ENCODE results near the gene TSPEAR.
"Not testable (repeated sequence)": the region's sequence is repeated elsewhere in the genome, so short reads cannot be mapped to it uniquely, and the experiment has no call there.

The TSPEAR gene

DNA sequence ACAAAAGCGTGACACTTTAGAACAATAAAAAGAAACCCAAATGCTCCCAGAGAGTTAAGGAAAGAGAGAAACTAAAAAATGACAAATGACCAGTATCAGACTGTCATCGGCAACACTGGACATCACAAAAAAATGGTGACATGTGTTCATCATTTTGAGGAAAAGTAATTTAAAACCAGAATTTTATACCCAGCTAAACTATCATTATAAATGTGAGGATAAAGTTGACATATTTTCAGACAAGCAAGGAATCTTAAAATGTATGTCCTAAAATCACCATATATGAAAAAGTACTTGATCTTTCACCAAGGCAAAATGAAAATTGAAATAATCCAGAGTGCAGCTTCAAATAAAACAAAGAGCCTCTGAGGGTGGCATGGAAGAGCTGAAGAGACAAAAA lies 66.5 kb downstream of the TSPEAR start:
- Histone ChIP-seq H3K4me3 (ENCODE audit: low read length) (no peak overlapping the region), H3K9me3 (ENCODE audit: insufficient read depth, low read depth, low read length) (peaks cover 17% of the 10 kb centered on the region), H3K27me3 (ENCODE audit: insufficient read depth, low read length) (no peaks in the 10 kb centered on the region), H3K36me3 (ENCODE audit: insufficient read depth, low read length) (no peaks in the 10 kb centered on the region), H3K9ac (ENCODE audit: low read depth, low read length) (no peak overlapping the region), H3K27ac (ENCODE audit: low read depth, low read length) (no peak overlapping the region), H3K4me1 (ENCODE audit: insufficient read depth, low read length) (no peaks in the 10 kb centered on the region)
- WGBS, result 100% methylated on average over 1 of the region's 2 CpGs

DNA sequence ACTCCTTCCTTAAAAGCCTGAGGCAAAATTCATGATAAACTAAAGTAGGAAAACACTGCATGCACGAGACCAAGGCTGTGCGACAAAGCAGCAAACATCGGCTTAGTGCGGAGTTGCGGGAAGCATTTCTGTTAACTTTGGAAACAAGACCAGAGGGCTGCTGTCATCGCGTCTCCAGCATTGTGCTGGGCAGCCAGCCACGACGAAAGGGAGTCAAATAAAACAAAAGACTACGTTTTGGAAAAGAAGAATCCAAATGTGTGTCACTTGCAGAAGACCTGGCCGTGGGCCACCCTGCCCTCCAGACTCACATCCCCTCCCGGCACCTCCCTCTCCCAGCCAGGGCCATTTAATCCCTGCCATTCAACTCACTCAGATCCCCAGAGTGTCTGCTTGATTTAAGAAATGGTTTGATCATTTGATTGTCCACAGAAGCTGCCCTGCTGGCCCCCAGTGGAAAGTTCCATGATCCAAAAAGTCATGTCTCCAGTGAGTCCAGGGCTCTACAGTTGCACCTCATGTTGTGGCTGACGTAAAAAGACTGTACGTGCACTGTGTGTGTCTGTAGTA lies 67.5 kb downstream of the TSPEAR start:
- peaks cover 17% of the 10 kb centered on the region for H3K9me3 ChIP-seq (ENCODE audit: insufficient read depth, low read depth, low read length)
- no peak overlapping the region for H3K27ac ChIP-seq (ENCODE audit: low read depth, low read length)
- H3K27me3 ChIP-seq (ENCODE audit: insufficient read depth, low read length), result no peaks in the 10 kb centered on the region
- no peak overlapping the region for H3K9ac ChIP-seq (ENCODE audit: low read depth, low read length)
- H3K36me3 ChIP-seq (ENCODE audit: insufficient read depth, low read length), result no peaks in the 10 kb centered on the region
- WGBS, result 91% methylated on average over 14 of the region's 14 CpGs
- H3K4me1 ChIP-seq (ENCODE audit: insufficient read depth, low read length), result no peaks in the 10 kb centered on the region
- H3K4me3 ChIP-seq (ENCODE audit: low read length), result no peak overlapping the region

DNA sequence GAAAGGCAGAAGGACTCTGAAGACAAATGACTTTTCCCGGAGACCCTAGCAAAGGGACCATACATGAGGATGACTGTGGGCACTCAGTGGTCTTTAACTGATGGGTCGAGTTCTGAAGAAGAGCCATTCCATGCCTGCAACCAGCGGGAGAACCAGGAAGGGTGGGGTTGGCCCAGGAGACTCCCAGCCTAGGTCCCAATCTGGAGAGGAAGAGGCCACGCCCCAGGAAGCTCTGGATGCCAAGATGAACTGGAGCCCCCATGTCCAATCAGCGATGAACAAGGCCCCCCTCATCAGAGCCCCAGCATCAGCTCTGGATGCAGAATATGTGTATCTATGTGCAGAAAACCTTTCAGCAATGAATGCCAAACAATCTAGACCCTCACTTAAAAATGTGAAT lies 70.6 kb downstream of the TSPEAR start:
- Histone ChIP-seq H3K4me1 (ENCODE audit: insufficient read depth, low read length) (no peaks in the 10 kb centered on the region), H3K36me3 (ENCODE audit: insufficient read depth, low read length) (no peaks in the 10 kb centered on the region), H3K9ac (ENCODE audit: low read depth, low read length) (no peak overlapping the region), H3K4me3 (ENCODE audit: low read length) (no peak overlapping the region), H3K27ac (ENCODE audit: low read depth, low read length) (no peak overlapping the region), H3K9me3 (ENCODE audit: insufficient read depth, low read depth, low read length) (peaks cover 17% of the 10 kb centered on the region), H3K27me3 (ENCODE audit: insufficient read depth, low read length) (no peaks in the 10 kb centered on the region)
- WGBS, result 94% methylated on average over 5 of the region's 5 CpGs

GRCh38 chr21:44639331-44639655 lies 72.1 kb downstream of the TSPEAR start:
- Histone ChIP-seq H3K36me3 (ENCODE audit: insufficient read depth, low read length) (no peaks in the 10 kb centered on the region), H3K4me3 (ENCODE audit: low read length) (no peak overlapping the region), H3K4me1 (ENCODE audit: insufficient read depth, low read length) (no peaks in the 10 kb centered on the region), H3K27me3 (ENCODE audit: insufficient read depth, low read length) (no peaks in the 10 kb centered on the region), H3K9ac (ENCODE audit: low read depth, low read length) (no peak overlapping the region), H3K27ac (ENCODE audit: low read depth, low read length) (no peak overlapping the region), H3K9me3 (ENCODE audit: insufficient read depth, low read depth, low read length) (peaks cover 7% of the 10 kb centered on the region)
- 95% methylated on average over 12 of the region's 12 CpGs for WGBS

DNA sequence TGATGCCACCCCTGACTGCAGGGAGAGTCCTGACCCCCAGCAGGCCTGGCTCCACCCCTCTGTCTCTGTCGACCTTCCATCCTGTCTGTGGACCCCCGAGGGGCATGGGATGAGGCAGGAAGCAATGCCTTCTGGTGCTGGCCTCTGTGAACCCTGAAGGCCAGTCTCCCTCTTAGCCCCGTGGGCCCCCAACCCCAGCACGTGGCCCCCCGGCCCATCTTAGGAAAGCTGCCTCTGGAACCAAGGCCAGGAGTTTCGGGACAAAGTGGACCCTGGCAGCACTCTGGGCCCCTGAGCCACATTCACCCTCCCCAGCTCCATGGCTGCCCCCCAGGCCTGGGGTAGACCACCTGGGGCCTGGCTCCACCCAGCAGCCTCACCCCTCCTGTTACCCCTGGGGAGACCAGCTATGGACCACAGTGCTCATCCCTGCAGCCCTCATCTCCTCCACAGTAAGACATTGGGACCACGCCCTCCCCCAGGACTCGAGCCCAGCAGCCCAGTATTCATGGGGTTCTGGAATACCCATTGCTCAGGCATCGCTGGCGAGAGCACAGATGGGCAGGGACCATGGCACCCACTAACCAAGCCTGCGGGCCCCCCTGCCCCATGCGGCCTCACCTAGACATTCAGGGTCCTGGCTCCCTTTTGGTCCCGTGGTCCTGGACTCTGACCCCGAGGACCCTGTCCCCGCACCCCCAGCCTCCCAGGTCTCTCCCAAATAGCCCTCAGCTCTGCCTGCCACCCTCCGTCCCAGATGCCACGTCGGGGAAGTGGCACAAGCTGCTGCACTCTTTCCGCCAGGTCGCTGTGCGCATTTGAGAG lies 72.7 kb downstream of the TSPEAR start:
- not testable (repeated sequence) for H3K4me1 ChIP-seq (ENCODE audit: insufficient read depth, low read length); H3K36me3 ChIP-seq (ENCODE audit: insufficient read depth, low read length); H3K27me3 ChIP-seq (ENCODE audit: insufficient read depth, low read length); H3K4me3 ChIP-seq (ENCODE audit: low read length); H3K27ac ChIP-seq (ENCODE audit: low read depth, low read length); H3K9ac ChIP-seq (ENCODE audit: low read depth, low read length); H3K9me3 ChIP-seq (ENCODE audit: insufficient read depth, low read depth, low read length)
- 95% methylated on average over 19 of the region's 21 CpGs for WGBS

DNA sequence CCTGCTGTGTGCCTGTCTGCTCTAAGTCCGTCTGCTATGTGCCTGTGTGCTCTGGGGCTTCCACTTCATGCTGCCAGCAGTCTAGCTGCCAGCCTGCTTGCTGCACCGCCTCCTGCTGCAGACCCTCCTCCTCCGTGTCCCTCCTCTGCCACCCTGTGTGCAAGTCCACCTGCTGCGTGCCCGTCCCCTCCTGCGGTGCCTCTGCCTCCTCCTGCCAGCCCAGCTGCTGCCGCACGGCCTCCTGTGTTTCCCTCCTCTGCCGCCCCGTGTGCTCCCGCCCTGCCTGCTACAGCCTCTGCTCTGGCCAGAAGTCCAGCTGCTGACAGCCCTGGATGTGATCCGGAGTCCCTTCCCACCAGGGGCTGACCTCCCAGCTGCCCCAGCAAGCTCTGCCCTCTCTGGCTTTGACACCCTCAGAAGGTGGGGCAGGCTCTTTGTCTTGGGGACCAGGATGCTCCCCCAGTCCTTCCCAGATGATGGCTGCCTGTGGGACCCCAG lies 73.5 kb downstream of the TSPEAR start:
- not testable (repeated sequence) for H3K36me3 ChIP-seq (ENCODE audit: insufficient read depth, low read length); H3K27me3 ChIP-seq (ENCODE audit: insufficient read depth, low read length); H3K9ac ChIP-seq (ENCODE audit: low read depth, low read length); H3K9me3 ChIP-seq (ENCODE audit: insufficient read depth, low read depth, low read length); H3K4me1 ChIP-seq (ENCODE audit: insufficient read depth, low read length); H3K4me3 ChIP-seq (ENCODE audit: low read length); H3K27ac ChIP-seq (ENCODE audit: low read depth, low read length)
- WGBS, result 84% methylated on average over 6 of the region's 12 CpGs

DNA sequence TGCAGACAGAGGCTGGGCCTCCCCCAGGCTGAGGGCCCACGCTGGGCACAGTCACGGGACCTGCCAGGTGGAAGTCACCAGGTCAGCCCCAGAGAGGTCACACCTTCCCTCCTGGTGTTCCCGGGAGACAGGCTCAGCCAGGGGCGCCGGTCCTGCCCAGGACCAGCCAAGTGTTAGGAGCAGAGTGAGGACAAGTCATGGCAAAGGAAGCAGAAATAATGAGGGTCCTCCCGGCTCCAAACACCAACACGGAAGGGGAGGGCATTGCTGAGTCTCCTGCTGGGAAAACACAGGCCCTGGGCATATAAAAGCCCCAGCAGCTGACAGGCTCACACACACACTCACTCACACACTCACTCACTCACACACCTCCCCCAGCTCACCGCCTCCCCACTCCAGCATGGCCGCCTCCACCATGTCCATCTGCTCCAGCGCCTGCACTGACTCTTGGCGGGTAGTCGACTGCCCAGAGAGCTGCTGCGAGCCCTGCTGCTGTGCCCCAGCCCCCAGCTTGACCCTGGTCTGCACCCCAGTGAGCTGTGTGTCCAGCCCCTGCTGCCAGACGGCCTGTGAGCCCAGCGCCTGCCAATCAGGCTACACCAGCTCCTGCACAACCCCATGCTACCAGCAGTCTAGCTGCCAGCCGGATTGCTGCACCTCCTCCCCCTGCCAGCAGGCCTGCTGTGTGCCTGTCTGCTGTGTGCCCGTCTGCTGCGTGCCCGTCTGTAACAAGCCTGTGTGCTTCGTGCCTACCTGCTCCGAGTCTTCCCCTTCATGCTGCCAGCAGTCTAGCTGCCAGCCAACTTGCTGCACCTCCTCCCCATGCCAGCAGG lies 74.1 kb downstream of the TSPEAR start, which contains the start of gene KRTAP10-10:
Gene KRTAP10-10, plus strand, starts transcription at position 339 of the 833 bp plus-strand sequence. Its CDS starts 62 bp downstream, at position 401.
- Histone ChIP-seq H3K27ac (ENCODE audit: low read depth, low read length) (no peak within 1 kb of the TSS), H3K36me3 (ENCODE audit: insufficient read depth, low read length) (no peaks in the 10 kb centered on the region), H3K9me3 (ENCODE audit: insufficient read depth, low read depth, low read length) (0 out of 2 replicates have a peak, but pooled peaks cover 2% of the 10 kb centered on the region), H3K4me3 (ENCODE audit: low read length) (no peak within 1 kb of the TSS), H3K4me1 (ENCODE audit: insufficient read depth, low read length) (no peaks in the 10 kb centered on the region), H3K9ac (ENCODE audit: low read depth, low read length) (no peak within 1 kb of the TSS), H3K27me3 (ENCODE audit: insufficient read depth, low read length) (no peaks in the 10 kb centered on the region)
- WGBS, result 71% methylated on average over 21 of the region's 21 CpGs

DNA sequence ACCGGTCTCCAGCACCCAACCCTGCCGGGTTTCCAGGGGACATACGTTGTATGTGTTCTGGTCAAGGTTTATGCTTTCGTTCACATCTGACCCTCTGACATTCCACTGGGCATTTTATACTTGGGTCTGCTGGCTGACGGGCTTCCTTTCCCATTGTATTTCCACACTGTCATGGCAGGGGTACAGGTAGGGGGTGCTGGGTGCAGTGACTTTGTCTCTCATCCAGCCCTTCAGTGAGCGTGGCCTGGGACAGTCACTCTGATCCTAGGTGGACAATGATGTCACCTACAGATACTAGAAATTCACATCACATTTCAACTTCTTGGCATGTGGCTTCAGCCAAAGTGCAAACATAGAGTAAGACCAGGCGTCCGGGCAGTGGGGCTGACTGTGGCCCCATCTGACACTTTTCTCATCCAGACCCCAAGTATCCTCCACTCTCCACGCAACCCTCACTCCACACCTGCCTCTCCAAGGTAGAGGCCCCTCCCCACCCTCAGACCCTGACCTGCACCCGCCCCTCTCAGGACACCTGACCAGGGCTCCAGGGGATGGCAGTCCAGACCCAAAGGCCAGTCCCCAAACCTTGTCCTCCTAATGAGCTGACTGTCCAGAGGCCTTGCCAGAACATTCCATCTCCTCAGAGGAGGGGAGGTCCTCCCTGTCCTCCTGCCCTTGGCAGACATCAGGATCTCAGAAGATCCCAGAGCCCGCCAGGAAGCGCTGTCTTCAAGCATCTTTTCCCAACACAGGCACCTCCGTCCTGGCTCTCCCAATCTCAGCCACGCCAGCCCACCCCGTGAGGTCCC lies 75.0 kb downstream of the TSPEAR start:
- no peaks in the 10 kb centered on the region for H3K36me3 ChIP-seq (ENCODE audit: insufficient read depth, low read length)
- H3K9ac ChIP-seq (ENCODE audit: low read depth, low read length), result no peak overlapping the region
- WGBS, result 90% methylated on average over 15 of the region's 15 CpGs
- 0 out of 2 replicates have a peak, but pooled peaks cover 8% of the 10 kb centered on the region for H3K9me3 ChIP-seq (ENCODE audit: insufficient read depth, low read depth, low read length)
- no peak overlapping the region for H3K27ac ChIP-seq (ENCODE audit: low read depth, low read length)
- no peaks in the 10 kb centered on the region for H3K27me3 ChIP-seq (ENCODE audit: insufficient read depth, low read length)
- no peaks in the 10 kb centered on the region for H3K4me1 ChIP-seq (ENCODE audit: insufficient read depth, low read length)
- no peak overlapping the region for H3K4me3 ChIP-seq (ENCODE audit: low read length)

DNA sequence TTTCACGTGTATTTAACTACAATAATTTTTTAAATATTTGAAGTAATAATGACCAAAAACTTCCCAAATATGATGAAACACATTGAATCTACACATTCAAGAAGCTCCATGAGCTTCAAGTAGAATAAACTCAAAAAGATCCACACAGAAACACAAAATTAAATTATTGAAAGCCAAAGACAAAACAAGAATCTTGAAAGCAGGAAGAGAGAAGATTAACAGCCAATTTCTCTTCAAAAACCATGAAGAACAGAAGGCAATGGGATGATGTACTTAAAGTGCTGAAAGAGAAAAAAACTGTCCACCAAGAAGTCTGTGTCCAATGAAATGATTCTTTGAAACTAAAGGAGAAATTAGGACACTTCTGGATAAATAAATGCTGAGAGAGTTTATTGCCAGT lies 79.3 kb downstream of the TSPEAR start:
- Histone ChIP-seq H3K4me3 (ENCODE audit: low read length) (no peak overlapping the region), H3K36me3 (ENCODE audit: insufficient read depth, low read length) (no peaks in the 10 kb centered on the region), H3K9me3 (ENCODE audit: insufficient read depth, low read depth, low read length) (0 out of 2 replicates have a peak, but pooled peaks cover 8% of the 10 kb centered on the region), H3K27ac (ENCODE audit: low read depth, low read length) (no peak overlapping the region), H3K9ac (ENCODE audit: low read depth, low read length) (no peak overlapping the region), H3K4me1 (ENCODE audit: insufficient read depth, low read length) (no peaks in the 10 kb centered on the region), H3K27me3 (ENCODE audit: insufficient read depth, low read length) (no peaks in the 10 kb centered on the region)
- no CpG with 5 or more reads among the region's 1 CpG for WGBS

- Histone ChIP-seq H3K4me1 (ENCODE audit: insufficient read depth, low read length) (no peaks in the 10 kb centered on the region), H3K9me3 (ENCODE audit: insufficient read depth, low read depth, low read length) (0 out of 2 replicates have a peak, but pooled peaks cover 8% of the 10 kb centered on the region), H3K4me3 (ENCODE audit: low read length) (no peak overlapping the region), H3K36me3 (ENCODE audit: insufficient read depth, low read length) (no peaks in the 10 kb centered on the region), H3K27me3 (ENCODE audit: insufficient read depth, low read length) (no peaks in the 10 kb centered on the region), H3K9ac (ENCODE audit: low read depth, low read length) (no peak overlapping the region), H3K27ac (ENCODE audit: low read depth, low read length) (no peak overlapping the region)
- WGBS, result 92% methylated on average over 2 of the region's 2 CpGs
Measured at GRCh38 chr21:44630440-44630839, 80.9 kb downstream of the TSPEAR start.

Measured in HUES64 (cell line).